NCI-H2196 (cell line): ENCODE measurements around the gene SPATA18.
"Not testable (repeated sequence)": the region's sequence is repeated elsewhere in the genome, so short reads cannot be mapped to it uniquely, and the experiment has no call there.

Experiments
- DNase-seq: peaks from one replicate; lab custom pipeline; 2025; ENCODE audit not compliant: unreplicated experiment; lab: John Stamatoyannopoulos, UW

SPATA18 gene

GRCh38 chr4:52051615-52052474, 741 bp downstream of the SPATA18 start:
- DNase-seq = no peak

- no peak for DNase-seq
These were observed 1.3 kb downstream of the SPATA18 start for GRCh38 chr4:52052475-52052780.

GRCh38 chr4:52054254-52054653, 3.1 kb downstream of the SPATA18 start:
- no peak for DNase-seq

GRCh38 chr4:52057196-52057595, 6.1 kb downstream of the SPATA18 start:
- DNase-seq = no peak

- no peak for DNase-seq
These were observed 7.2 kb downstream of the SPATA18 start for GRCh38 chr4:52058275-52058674.

GRCh38 chr4:52059372-52059771, 8.3 kb downstream of the SPATA18 start:
- DNase-seq = no peak

- DNase-seq = no peak
These were observed 18.5 kb downstream of the SPATA18 start for GRCh38 chr4:52069571-52069970.

GRCh38 chr4:52071791-52072546, 20.9 kb downstream of the SPATA18 start:
- DNase-seq = no peak

- no peak for DNase-seq
These were observed 25.6 kb downstream of the SPATA18 start for GRCh38 chr4:52076731-52077130.

- no peak for DNase-seq
These were observed 28.6 kb downstream of the SPATA18 start for GRCh38 chr4:52079659-52080058.

- DNase-seq = no peak
These were observed 30.1 kb downstream of the SPATA18 start for GRCh38 chr4:52081216-52081615.

- not testable (repeated sequence) for DNase-seq
These were observed 35.3 kb downstream of the SPATA18 start for GRCh38 chr4:52086425-52086824.

GRCh38 chr4:52091801-52092200, 40.7 kb downstream of the SPATA18 start:
- DNase-seq = no peak

GRCh38 chr4:52093466-52093865, 42.4 kb downstream of the SPATA18 start:
- no peak for DNase-seq

GRCh38 chr4:52094376-52095145, 43.5 kb downstream of the SPATA18 start:
- no peak for DNase-seq

- DNase-seq = no peak
These were observed 44.3 kb downstream of the SPATA18 start for GRCh38 chr4:52095374-52095773.

- DNase-seq = no peak
These were observed 44.9 kb downstream of the SPATA18 start for GRCh38 chr4:52096048-52096447.

GRCh38 chr4:52098618-52099017, 47.5 kb downstream of the SPATA18 start:
- no peak for DNase-seq

GRCh38 chr4:52099860-52100461, 48.9 kb downstream of the SPATA18 start:
- no peak for DNase-seq

GRCh38 chr4:52102587-52102986, 51.5 kb downstream of the SPATA18 start:
- no peak for DNase-seq

GRCh38 chr4:52103319-52103718, 52.2 kb downstream of the SPATA18 start:
- no peak for DNase-seq
